Nucleus accumbens (tissue), 56 donors: Measurements from ENCODE around the gene CDAN1.
A peak's percentile ranks its signal among the peaks of the same experiment; 100 is the strongest.
"Not testable (repeated sequence)": the region's sequence is repeated elsewhere in the genome, so short reads cannot be mapped to it uniquely, and the experiment has no call there.

ENCODE experiments used
- DNase-seq, 56 donors: peaks; one replicate each; lab custom pipeline; 2025; lab: John Stamatoyannopoulos, UW

CDAN1 gene

GRCh38 chr15:42710662-42711061 lies 26.3 kb downstream of the CDAN1 start:
- no peak for DNase-seq

- no peak for DNase-seq
These were observed 28.9 kb downstream of the CDAN1 start for GRCh38 chr15:42707873-42708544.

GRCh38 chr15:42707068-42707467 lies 29.9 kb downstream of the CDAN1 start:
- DNase-seq, result no peak

GRCh38 chr15:42705336-42705735 lies 31.6 kb downstream of the CDAN1 start:
- DNase-seq, result no peak

- peak in 40 of 56 donors; percentile 3 to 67 (median 26) for DNase-seq
These were observed 32.4 kb downstream of the CDAN1 start for GRCh38 chr15:42704492-42704926.

- DNase-seq, result peak in 10 of 56 donors; percentile 3 to 29 (median 22)
These were observed 40.3 kb downstream of the CDAN1 start for GRCh38 chr15:42696626-42697025.

- DNase-seq, result no peak
These were observed 41.3 kb downstream of the CDAN1 start for GRCh38 chr15:42695527-42696071.

- no peak for DNase-seq
These were observed 42.5 kb downstream of the CDAN1 start for GRCh38 chr15:42694398-42694797.

GRCh38 chr15:42693942-42694341 lies 43.0 kb downstream of the CDAN1 start:
- no peak for DNase-seq

GRCh38 chr15:42693496-42693895 lies 43.4 kb downstream of the CDAN1 start:
- DNase-seq, result no peak

GRCh38 chr15:42692997-42693396 lies 43.9 kb downstream of the CDAN1 start:
- no peak for DNase-seq

- DNase-seq, result no peak
These were observed 44.4 kb downstream of the CDAN1 start for GRCh38 chr15:42692536-42692935.

GRCh38 chr15:42691770-42692169 lies 45.2 kb downstream of the CDAN1 start:
- no peak for DNase-seq

- no peak for DNase-seq
These were observed 45.6 kb downstream of the CDAN1 start for GRCh38 chr15:42691308-42691707.

- DNase-seq, result no peak
These were observed 48.6 kb downstream of the CDAN1 start for GRCh38 chr15:42688301-42688700.

GRCh38 chr15:42687740-42688139 lies 49.2 kb downstream of the CDAN1 start:
- DNase-seq, result no peak

GRCh38 chr15:42686281-42686680 lies 50.6 kb downstream of the CDAN1 start:
- no peak for DNase-seq

- no peak for DNase-seq
These were observed 55.8 kb downstream of the CDAN1 start for GRCh38 chr15:42681119-42681518.

GRCh38 chr15:42680142-42680482 lies 56.8 kb downstream of the CDAN1 start:
- DNase-seq, result not testable (repeated sequence)

- no peak for DNase-seq
These were observed 57.4 kb downstream of the CDAN1 start for GRCh38 chr15:42679285-42680141.

GRCh38 chr15:42675021-42675420 lies 61.9 kb downstream of the CDAN1 start:
- DNase-seq, result no peak

GRCh38 chr15:42674472-42674871 lies 62.5 kb downstream of the CDAN1 start:
- DNase-seq, result no peak
